COR-L47 (cell line): ENCODE data around the gene DHRS9.
"Not testable (repeated sequence)": the region's sequence is repeated elsewhere in the genome, so short reads cannot be mapped to it uniquely, and the experiment has no call there.

Source experiments
- DNase-seq: peaks from one replicate; lab custom pipeline; 2025; lab: John Stamatoyannopoulos, UW

DHRS9 gene

GRCh38 chr2:169069341-169069740 is at the start of gene DHRS9:
Gene DHRS9, plus strand, starts transcription at chr2:169069563. Its CDS starts 12,019 bp downstream, at chr2:169081582.
- DNase-seq, result no peak

- no peak for DNase-seq
Observed at GRCh38 chr2:169023161-169023560, 46.2 kb upstream of the DHRS9 start.

- DNase-seq, result no peak
Observed at GRCh38 chr2:169026056-169026455, 43.3 kb upstream of the DHRS9 start.

GRCh38 chr2:169027234-169027633 is 42.1 kb upstream of the DHRS9 start:
- DNase-seq, result no peak

GRCh38 chr2:169029341-169029740 is 40.0 kb upstream of the DHRS9 start:
- no peak for DNase-seq

GRCh38 chr2:169031202-169031601 is 38.2 kb upstream of the DHRS9 start, which contains the start of gene ABCB11:
Gene ABCB11, minus strand, starts transcription at chr2:169031324. Its CDS starts 13,199 bp downstream, at chr2:169018125.
- DNase-seq, result no peak

GRCh38 chr2:169034256-169034655 is 35.1 kb upstream of the DHRS9 start:
- DNase-seq, result peak; percentile 14

GRCh38 chr2:169034984-169035544 is 34.3 kb upstream of the DHRS9 start:
- no peak for DNase-seq

GRCh38 chr2:169035887-169036286 is 33.5 kb upstream of the DHRS9 start:
- DNase-seq, result no peak

- no peak for DNase-seq
Observed at GRCh38 chr2:169036736-169037440, 32.5 kb upstream of the DHRS9 start.

GRCh38 chr2:169038338-169038757 is 31.0 kb upstream of the DHRS9 start:
- no peak for DNase-seq

- no peak for DNase-seq
Observed at GRCh38 chr2:169039702-169040101, 29.7 kb upstream of the DHRS9 start.

- DNase-seq, result no peak
Observed at GRCh38 chr2:169041594-169041993, 27.8 kb upstream of the DHRS9 start.

GRCh38 chr2:169042856-169043255 is 26.5 kb upstream of the DHRS9 start:
- no peak for DNase-seq

GRCh38 chr2:169046440-169047151 is 22.8 kb upstream of the DHRS9 start:
- no peak for DNase-seq

- DNase-seq, result no peak
Observed at GRCh38 chr2:169047256-169048250, 21.8 kb upstream of the DHRS9 start.

GRCh38 chr2:169049142-169049541 is 20.2 kb upstream of the DHRS9 start:
- no peak for DNase-seq

- no peak for DNase-seq
Observed at GRCh38 chr2:169050476-169051240, 18.7 kb upstream of the DHRS9 start.

- DNase-seq, result not testable (repeated sequence)
Observed at GRCh38 chr2:169054575-169054974, 14.8 kb upstream of the DHRS9 start.

GRCh38 chr2:169064199-169064598 is 5.2 kb upstream of the DHRS9 start:
- not testable (repeated sequence) for DNase-seq

GRCh38 chr2:169065422-169065821 is 3.9 kb upstream of the DHRS9 start:
- no peak for DNase-seq
